GM06990 (cell line): ENCODE data around the gene THRAP3.

Source experiments
- DNase-seq: peaks from one replicate; pipeline ENCODE4 v3.0.0-alpha.2; 2011; ENCODE audit not compliant: insufficient read length; ENCODE audit errors: extremely low read depth
- H3K27me3 ChIP-seq: replicated peaks from 2 replicates; pipeline ENCODE4 v1.6.0; 2011; ENCODE audit warnings: low read length; ENCODE audit not compliant: control insufficient read depth, insufficient read depth
- H3K36me3 ChIP-seq: 2 replicates; pipeline ENCODE4 v1.5.1; 2011; ENCODE audit warnings: low read length; ENCODE audit not compliant: control insufficient read depth, insufficient read depth
- H3K4me3 ChIP-seq: replicated peaks from 2 replicates; pipeline ENCODE4 v1.5.1; 2011; ENCODE audit warnings: low read depth, mild to moderate bottlenecking, control low read depth, low read length
- CTCF ChIP-seq: IDR thresholded peaks from 2 replicates; pipeline ENCODE4 v1.5.1; 2011; ENCODE audit warnings: low read length, control low read depth, mild to moderate bottlenecking, inconsistent platforms; ENCODE audit not compliant: insufficient read depth, poor library complexity, severe bottlenecking

Gene THRAP3, protein sequence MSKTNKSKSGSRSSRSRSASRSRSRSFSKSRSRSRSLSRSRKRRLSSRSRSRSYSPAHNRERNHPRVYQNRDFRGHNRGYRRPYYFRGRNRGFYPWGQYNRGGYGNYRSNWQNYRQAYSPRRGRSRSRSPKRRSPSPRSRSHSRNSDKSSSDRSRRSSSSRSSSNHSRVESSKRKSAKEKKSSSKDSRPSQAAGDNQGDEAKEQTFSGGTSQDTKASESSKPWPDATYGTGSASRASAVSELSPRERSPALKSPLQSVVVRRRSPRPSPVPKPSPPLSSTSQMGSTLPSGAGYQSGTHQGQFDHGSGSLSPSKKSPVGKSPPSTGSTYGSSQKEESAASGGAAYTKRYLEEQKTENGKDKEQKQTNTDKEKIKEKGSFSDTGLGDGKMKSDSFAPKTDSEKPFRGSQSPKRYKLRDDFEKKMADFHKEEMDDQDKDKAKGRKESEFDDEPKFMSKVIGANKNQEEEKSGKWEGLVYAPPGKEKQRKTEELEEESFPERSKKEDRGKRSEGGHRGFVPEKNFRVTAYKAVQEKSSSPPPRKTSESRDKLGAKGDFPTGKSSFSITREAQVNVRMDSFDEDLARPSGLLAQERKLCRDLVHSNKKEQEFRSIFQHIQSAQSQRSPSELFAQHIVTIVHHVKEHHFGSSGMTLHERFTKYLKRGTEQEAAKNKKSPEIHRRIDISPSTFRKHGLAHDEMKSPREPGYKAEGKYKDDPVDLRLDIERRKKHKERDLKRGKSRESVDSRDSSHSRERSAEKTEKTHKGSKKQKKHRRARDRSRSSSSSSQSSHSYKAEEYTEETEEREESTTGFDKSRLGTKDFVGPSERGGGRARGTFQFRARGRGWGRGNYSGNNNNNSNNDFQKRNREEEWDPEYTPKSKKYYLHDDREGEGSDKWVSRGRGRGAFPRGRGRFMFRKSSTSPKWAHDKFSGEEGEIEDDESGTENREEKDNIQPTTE

DNA sequence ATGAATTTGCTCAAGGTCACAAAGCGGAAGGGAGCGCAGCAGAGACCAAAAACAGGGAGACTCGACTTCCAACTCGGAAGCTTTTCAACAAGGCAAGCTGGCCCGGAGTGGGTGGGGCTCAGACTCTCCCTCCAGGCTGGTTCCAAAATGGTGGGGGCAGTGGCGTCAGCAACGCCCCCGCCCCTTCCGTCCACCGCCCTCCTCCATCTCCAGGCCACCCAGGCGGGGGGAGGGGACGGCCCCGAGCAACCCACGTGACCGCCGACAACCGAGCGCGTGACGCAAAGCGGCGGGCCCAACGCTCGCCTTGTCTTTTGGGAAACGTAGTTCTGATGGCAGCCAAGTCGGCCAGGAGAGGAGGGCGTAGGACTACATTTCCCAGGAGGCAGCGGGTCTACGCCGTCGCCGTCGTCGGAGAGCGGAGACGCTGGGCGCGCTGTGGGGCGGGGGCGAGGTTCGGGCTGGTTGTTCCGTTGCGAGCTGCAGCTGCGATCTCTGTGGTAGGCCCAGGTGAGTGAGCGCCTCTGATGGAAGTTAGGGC lies at the start of gene THRAP3:
THRAP3 (plus strand) TSS at position 448 of the 541 bp plus-strand sequence. CDS start 58,121 bp downstream, outside the sequence.
- TF ChIP-seq CTCF = no peak
- H3K4me3 ChIP-seq = peak within 1 kb of the TSS; percentile 78

GRCh38 chr1:36174713-36175112 lies 49.5 kb upstream of the THRAP3 start:
- TF ChIP-seq CTCF = no peak
- Histone ChIP-seq H3K36me3 (peaks cover 55% of the 10 kb centered on the region), H3K27me3 (no peaks in the 10 kb centered on the region), H3K4me3 (no peak overlapping the region)
- DNase-seq = no peak

More for the DNA sequence above, at the start of gene THRAP3:
- Histone ChIP-seq H3K36me3 (no peaks in the 10 kb centered on the region; the same call in none of the 2 replicates), H3K27me3 (no peaks in the 10 kb centered on the region)
- DNase-seq = peak; percentile 100

DNA sequence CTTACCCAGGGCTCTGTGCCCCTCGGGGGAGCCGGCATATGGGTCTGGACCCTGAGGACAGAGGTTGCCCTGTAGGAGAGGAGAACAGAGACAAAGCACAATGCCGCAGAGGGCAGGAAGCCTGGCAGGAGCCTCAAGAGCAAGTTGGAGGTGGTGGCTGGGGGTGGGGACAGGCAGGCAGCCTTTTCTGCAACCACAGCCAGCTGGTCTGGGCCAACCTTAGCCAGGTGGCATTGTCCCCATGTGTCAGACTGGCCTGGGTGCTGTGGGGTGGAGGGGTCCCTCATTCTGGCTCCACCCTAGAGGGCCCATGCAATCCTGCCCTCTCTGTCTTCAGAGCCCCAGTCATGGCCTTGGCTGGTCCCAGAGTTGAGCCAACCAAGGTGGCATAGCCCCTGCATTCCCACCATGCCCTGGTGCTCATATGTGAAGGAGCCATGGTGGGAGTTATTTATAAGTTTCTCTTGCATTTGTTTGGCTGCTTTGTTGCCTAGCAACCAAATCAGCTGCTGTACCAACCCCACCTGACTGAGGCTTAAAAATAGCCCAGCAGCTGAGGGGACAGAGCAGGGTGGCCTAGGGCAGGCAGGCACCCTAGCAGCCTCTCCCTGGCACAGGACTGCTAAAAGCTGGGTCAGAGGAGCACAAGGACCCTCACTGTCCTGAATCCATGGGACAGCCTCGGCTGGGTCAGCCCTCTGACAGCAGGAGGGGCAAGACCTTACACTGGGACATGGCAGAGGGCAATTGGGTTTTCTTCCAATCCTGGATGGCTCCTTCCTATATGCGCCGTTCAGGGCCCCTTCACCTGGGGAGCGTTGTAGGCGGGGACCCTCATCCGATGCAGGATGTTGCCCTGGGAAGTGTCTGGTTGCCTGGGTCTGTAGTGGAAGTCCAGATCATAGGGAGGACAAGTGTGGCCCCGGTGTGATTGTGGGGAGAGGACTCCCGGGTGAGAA lies 48.8 kb upstream of the THRAP3 start:
- DNase-seq = no peak
- Histone ChIP-seq H3K36me3 (peaks cover 54% of the 10 kb centered on the region), H3K4me3 (no peak overlapping the region)

GRCh38 chr1:36176106-36176949 lies 47.9 kb upstream of the THRAP3 start:
- no peak for DNase-seq
- no peak for TF ChIP-seq CTCF
- H3K27me3 ChIP-seq = no peaks in the 10 kb centered on the region
- H3K36me3 ChIP-seq = peaks cover 50% of the 10 kb centered on the region
- H3K4me3 ChIP-seq = no peak overlapping the region

More for the DNA sequence above, 48.8 kb upstream of the THRAP3 start:
- H3K27me3 ChIP-seq = no peaks in the 10 kb centered on the region
- no peak for TF ChIP-seq CTCF
